HG02642 (cell line): ENCODE data around the gene APOB.

ENCODE experiments used
- ATAC-seq: cut with Tn5 transposase; IDR thresholded peaks from one replicate; pipeline ENCODE4 v1.9.1; 2021; ENCODE audit warnings: mild to moderate bottlenecking; ENCODE audit not compliant: unreplicated experiment, poor library complexity

APOB gene

GRCh38 chr2:21006423-21007128, 37.3 kb downstream of the APOB start:
- no peak for ATAC-seq

- ATAC-seq = no peak
These were observed 38.0 kb downstream of the APOB start for GRCh38 chr2:21005700-21006422.

DNA sequence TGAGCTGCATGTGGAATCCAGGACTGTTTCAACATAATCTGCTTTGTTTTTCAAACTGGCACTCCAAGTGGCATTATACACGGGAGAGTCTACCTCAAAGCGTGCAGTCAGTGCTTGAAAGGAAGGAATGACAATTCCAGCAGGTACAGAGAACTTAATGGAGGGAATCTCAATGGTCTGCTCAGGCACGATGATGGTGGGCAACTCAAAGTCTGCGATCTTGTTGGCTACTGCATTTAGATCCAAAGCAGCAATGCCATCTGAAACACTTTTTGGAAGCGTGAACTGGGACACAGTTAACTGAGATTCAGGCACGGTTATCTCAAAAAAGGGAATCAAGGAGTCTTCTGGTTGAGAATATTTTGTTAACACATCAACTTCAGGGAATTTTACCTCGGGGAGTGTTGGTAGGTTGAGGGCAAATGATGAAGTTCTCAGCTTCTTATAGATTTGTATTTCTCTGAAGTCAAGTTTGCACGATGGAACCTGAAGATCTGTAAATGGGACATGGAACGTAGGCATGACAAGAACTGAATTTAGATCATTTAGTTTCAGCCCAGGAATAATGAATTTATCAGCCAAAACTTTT, 38.7 kb downstream of the APOB start:
- no peak for ATAC-seq

DNA sequence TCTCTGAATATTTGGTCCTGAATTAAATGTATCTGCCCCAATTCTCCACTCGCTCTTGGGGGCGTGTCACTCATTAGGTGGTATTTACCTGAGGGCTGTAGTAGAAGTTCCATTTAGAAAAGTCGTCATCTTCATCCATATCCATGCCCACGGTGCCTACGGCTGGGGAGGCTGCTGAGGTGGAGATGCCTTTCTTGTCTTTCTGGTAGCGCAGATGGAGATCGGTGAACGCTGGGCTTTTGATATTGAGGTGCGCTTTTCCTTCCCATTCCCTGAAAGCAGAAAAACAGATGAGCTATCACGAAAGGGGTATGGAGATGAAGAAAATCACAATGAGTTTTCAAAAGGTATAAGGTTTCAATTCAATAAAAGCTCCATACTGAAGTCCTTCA, 39.7 kb downstream of the APOB start:
- no peak for ATAC-seq

- ATAC-seq = no peak
These were observed 40.2 kb downstream of the APOB start for GRCh38 chr2:21003572-21004180.

- ATAC-seq = no peak
These were observed 41.1 kb downstream of the APOB start for GRCh38 chr2:21002814-21003192.

DNA sequence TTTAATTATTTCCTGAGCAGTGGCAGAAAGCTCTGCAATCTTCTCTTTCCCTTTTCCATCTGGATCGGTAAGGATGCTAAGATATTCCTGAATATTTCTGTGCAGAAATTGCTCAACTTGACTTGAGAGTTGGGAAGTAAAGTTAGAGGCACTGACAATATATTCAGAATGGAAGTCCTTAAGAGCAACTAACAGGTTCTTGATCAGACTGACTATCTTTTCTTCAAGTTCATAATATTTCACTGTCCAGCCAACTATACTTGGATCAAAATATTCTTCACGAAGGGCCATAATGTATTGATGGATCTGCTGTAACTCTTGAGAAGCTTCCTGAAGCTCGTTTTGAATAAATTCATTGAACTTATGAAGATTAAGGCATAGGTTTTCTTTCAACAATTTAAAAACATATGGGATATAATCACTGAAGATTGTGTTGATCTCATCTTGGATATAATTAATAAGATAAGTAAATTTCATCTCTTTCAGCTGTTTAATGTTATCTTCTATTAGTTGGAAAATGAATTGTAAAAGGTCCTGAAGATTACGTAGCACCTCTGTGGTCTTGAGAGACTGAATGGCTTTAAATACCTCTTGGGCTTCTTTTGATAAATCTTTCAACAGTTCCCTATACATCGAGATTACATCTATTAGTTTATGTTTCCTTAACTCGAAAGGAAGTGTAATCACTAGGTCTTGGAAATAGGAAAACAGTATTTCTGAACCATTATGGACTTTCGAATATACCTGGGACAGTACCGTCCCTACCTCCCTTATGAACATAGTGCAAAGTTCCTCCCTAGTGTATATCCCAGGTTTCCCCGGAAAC, 41.7 kb downstream of the APOB start:
- no peak for ATAC-seq

DNA sequence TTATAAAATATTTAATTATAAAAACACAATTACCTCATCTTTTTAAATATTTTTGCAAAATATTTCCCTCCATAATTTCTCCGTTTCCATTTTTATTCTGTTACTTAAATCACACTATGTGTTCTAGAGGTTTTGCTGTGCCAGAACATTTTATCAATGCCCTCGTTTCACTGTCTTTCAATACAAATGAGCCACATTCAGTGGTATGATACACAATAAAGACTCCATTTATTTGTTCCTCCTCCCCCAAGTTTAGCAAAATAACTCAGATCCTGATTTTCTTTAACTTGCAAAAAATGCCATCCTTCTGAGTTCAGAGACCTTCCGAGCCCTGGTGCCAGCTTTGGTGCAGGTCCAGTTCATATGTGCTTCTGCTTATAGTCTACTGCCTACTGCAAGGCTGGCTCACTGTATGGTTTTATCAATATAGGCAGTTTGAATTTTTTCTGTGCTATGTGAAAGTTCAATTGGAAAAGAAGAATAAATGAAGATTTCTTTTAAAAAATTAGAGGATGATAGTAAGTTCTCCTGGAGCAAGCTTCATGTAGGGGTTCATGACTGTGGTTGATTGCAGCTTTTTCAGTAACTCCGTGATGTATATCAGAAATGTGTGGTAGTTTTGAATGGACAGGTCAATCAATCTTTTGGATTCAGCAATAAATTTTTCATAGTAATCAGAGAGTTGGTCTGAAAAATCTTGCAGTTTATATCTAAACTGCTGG, 42.5 kb downstream of the APOB start:
- no peak for ATAC-seq

GRCh38 chr2:20999906-21000645, 43.8 kb downstream of the APOB start:
- ATAC-seq = no peak

DNA sequence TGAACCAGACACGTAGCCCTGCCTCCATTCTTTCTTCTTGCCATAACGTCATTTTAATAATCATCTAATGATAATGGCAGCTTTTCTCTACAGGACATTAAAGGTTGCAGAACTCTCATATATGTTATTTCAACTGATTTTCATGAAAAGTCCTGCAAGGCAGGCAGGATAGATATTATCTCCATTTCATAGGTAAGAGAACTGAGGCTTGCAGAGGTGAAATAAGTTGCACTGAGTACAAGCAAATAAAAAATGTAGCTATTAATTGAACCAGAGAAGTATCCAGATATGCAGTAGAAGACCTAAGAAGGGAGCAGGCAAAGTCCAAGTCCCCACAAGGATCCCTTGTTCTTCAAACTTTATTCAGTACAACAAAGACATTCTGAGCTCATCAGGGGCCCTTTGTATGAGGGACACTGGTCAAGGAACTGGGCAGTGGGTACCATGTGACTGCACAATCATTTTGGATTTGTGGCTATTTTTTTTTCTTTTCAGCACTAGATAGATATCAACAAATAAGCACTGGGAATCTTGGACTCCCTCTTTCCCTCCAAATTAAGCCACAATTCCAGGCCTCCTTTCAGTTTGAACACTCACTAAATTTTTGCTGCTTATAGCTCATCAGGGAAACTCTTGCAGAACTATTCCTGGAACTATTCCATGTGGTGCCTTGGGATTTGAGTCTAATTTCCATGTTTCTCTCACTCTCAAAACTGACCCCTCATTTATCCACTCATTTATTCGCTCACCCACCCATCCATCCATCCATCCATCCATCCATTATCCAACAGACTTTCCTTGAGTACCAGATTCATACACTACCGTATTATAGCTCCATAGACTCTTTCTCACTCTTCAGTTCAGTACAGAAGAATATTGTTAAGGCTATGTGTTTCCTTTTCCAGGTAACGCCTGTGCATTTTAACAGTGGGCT, 44.6 kb downstream of the APOB start:
- ATAC-seq = no peak

DNA sequence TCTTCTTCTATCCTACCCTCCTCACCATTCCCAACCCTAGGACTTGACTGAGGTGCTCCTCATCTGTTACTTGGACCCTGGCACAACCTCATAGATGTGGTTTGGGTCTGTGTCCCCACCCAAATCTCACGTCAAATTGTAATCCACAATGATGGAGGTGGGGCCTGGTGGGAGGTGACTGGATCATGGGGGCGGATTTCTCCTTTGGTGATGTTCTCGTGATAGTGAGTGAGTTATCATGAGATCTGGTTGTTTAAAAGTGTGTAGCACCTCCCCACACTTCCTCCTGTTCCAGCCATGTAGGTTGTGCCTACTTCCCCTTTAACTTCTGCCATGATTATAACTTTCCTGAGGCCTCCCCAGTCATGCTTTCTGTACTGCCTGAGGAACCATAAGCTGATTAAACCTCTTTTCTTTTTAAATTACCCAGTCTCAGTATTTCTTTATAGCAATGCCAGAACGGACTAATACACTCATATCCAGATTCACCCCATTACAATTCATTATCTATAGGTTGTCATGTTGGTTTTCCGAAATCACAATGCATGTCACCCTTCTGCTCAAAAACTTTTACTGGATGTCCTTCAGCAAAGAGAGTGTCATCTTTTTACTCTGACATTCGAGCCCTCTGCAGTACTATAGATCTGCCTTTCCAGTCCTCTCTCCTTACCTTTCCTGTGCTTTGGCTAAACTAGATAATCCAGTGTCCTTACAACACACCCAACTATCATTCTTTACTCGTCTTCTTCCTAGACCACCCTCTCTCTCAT, 45.7 kb downstream of the APOB start:
- no peak for ATAC-seq

DNA sequence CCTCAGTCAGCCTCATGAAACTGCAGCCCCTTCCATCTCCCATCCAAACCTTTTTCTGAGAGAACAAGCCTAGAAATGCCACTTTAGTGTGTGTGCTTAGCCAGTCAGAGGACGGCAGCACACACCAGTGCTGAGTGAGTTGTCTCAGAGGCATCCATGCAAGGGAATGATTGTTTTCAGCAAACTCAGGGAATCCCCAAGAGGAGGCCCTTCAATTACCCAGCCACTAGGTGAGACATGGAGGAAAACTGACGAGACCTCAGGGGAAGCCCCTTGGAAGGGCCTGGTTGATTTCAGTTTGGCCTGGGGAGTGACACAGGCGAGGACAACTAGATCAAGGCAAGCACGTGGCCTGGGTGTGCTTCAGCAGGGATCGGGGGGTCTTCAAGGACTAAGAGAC, 49.7 kb downstream of the APOB start:
- no peak for ATAC-seq

DNA sequence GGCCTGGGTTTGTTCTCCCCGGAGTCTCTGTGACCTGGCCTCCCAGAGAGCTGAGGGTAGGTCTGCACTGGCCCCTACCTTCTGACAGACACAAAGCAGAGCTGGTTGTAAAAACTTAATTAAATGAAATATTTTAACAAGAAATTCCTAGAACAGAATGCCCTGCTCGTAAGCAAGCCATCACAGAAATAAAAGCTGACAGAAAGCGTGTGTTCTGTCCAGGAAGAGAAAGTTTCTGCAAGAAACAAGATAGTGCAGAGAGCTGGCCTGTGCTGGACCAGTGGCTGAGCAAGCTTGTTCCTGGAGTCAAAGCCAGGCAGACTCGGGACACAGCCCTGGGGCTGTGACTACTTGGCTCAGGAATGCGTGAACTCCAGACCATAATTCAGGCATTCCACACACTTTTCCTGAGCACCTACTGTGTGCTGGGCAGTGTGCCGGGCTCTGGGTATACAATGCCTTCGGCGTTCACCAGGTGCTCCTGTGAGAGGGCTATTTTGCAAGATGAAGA, 51.6 kb downstream of the APOB start:
- ATAC-seq = no peak

DNA sequence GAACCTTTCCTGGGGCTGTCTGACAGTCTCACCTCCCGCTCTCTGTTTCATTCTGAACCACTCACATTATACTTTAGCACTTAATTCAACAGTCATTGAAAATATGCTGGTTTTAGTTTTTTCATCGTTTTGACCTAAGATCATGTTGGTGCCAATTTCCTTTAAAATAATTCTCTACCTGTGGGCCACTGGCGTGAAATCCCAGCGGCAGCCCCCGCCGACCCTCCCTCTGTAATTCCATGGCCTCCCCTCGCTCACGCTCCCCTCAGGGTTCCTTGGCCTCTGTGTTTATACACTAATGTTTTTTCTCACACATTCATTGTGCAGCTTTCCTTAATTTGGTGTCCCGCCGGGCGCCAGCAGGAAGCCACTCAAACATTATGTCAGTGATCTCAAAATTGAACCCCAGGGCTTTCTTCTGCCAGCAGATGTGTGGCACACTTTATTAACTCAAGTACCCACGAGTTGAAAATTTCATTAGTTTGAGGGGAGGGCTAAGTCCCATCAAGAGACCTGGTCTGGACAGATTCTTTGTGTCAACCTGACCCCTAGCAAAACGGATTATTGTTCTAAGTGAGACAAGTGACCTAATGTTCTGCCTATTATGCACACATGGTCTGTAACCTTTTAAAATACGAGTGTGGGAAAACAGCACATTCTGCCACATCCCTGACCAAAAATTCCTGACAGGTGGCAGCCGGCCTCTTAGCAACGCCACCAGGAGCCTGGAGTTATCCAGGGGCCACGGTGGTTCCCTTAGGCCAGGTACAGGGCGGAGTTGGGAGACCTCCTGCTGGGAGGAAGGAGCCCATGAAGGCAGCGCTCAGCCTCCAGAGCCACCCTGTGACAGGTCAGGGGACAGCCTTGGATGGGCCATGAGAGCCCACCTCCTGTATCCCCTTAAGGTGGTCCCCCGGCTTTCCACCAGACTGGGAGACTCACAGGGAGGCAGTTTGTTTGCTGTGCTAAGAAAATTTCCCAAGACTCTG, 53.1 kb downstream of the APOB start:
- no peak for ATAC-seq

DNA sequence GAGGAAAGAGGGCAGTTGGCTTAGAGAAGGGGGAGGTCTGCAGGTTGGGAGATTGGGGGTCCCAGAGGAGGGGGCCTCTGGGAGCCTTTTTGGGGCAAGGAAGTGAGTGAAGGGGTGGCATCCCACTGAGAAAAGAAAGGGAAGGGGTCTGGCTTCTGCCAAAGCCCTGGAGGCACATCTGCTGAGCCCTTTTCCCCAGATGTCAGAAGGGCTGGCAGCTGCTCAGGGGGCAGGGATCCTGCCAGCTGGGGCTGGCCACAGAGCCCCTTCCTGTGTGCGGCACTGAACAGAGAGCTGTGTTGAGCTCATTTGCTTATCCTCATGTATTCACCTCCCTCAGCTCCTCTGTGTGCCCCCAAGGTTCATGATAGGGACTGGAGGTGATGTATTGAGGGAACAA, 54.5 kb downstream of the APOB start:
- no peak for ATAC-seq

DNA sequence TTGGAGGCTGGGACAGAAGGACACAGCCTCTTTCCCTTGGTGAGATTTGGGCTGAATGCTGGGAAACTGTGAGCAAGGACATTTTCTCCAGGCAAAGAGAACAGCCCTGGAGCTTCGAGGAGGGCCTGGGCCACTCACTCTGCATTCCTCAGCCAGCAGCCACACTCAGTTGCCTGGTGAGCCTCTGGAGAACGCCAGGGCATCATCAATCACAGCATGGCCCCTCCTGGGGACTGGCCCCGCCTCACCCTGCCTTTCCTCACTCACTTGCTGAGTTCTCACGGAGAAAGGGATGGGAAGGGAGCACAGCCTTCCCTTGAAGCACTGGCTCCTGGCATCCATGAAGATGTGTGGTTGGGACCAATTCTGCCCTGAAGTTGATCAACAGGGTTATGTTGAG, 55.0 kb downstream of the APOB start:
- ATAC-seq = no peak
